Activated gamma-delta T cell treated with Interleukin-2 at 50 U/mL for 16 hours (primary cell): Measurements from ENCODE around the gene HOXD11.

Source experiments
- DNase-seq: peaks from one replicate; pipeline ENCODE4 v3.0.0-alpha.2; 2020

HOXD11 gene

DNA sequence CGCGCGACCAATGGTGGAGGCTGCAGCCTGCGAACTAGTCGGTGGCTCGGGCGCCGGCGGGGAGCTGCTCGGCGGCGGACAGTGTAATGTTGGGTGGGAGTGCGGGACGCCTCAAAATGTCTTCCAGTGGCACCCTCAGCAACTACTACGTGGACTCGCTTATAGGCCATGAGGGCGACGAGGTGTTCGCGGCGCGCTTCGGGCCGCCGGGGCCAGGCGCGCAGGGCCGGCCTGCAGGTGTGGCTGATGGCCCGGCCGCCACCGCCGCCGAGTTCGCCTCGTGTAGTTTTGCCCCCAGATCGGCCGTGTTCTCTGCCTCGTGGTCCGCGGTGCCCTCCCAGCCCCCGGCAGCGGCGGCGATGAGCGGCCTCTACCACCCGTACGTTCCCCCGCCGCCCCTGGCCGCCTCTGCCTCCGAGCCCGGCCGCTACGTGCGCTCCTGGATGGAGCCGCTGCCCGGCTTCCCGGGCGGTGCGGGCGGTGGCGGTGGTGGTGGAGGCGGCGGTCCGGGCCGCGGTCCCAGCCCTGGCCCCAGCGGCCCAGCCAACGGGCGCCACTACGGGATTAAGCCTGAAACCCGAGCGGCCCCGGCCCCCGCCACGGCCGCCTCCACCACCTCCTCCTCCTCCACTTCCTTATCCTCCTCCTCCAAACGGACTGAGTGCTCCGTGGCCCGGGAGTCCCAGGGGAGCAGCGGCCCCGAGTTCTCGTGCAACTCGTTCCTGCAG is 15.8 kb downstream of the HOXD11 start, which contains the start of gene HOXD9:
Gene HOXD9, plus strand, starts transcription at position 37 of the 728 bp plus-strand sequence. Its CDS starts 50 bp downstream, at position 87.
- no peak for DNase-seq

DNA sequence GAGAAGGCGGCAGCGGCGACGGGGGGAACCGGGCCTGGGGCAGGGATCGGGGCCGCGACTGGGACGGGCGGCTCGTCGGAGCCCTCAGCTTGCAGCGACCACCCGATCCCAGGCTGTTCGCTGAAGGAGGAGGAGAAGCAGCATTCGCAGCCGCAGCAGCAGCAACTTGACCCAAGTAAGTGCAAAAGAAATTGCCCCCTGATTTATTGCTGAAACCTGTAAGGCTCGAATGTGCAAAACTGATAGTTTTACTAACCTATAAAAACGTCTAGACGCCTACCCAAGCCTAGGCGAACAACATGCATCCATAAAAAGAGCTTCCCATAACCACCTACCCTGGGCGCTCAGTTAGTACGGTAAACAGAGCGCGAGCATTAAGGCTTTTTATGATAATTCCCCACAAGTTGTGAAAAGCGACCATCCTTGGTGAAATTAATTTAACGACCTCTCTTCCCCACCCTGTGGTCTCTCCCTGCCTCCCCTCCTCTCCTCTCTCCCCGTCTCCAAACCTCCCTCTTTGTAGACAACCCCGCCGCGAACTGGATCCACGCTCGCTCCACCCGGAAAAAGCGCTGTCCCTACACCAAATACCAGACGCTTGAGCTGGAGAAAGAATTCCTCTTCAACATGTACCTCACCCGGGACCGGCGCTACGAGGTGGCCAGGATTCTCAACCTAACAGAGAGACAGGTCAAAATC is 16.5 kb downstream of the HOXD11 start:
- DNase-seq, result no peak

DNA sequence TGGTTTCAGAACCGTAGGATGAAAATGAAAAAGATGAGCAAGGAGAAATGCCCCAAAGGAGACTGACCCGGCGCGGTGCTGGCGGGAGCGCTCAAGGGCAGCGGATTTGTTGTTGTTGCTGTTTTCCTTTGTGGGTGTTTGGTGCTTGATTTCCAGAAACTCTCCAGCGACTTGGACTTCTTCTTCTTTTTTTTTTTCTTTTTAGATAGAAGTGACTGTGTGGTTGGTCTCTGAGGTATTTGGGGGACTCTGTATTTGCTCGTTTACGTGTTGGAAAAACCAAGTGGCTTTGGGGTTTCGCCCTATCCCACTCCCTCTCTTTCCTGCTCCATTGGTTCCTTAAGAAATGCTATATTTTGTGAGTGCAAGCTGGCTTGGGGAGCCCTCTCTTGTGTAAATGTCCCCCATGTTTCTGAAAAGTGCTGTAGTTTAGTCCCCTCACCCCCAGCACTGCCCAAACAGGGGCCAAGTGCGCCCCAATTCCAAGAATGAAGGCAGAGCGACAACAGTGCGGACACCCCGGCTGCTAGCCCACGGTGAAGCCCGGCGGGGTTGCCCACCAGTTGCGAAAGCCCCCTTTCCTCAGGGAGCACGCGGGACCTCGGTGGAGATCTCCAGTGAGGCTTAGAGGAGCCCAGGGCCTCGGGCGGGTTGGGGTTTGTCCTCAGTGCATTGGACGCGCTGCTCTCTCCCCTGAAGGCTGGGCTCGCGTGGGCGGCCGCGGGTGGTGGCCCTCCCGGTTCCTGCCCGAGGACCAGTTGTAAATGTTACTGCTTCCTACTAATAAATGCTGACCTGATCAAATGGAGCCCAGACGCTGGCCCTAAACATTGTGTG is 17.2 kb downstream of the HOXD11 start:
- DNase-seq, result no peak

DNA sequence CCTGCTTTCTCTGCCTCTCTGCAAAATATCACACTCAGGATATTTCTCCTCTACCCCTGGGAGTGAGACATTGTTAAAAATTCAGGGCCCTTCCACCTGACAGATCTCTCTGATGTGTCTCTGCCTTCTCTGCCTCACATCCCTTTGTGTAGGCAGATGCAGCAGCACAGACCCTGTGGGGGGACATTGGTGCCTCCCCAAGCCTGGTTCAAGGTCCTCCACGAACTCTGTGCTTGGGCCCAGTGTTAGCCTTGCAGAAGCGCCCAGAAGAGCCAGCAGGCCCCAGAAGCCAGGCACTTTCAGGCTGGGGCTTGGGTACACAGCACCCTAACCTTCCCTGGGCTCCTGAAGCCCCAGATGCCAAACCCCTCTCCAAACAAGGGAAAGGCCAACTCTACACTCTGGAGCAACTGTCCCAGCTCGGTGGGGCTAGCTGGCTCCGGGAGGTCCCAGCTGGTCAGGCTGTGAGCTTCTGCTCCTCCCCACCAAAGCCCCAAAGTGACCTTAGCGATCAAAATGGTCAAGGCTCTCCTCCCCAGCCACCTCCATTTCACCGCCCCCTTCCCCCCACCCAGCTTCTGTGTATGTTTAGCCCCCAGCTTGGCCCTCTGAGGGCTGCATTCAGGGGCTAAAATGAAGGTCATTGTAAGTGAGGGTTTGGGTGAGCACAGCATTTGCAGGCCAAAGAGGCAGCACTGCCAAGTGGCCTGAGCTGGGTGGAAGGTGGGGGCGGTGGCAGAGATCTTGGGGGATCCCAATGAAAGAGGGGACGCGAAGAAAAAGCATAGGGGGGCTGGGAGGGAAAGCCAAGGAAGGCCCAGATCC is 18.1 kb downstream of the HOXD11 start:
- DNase-seq, result no peak

DNA sequence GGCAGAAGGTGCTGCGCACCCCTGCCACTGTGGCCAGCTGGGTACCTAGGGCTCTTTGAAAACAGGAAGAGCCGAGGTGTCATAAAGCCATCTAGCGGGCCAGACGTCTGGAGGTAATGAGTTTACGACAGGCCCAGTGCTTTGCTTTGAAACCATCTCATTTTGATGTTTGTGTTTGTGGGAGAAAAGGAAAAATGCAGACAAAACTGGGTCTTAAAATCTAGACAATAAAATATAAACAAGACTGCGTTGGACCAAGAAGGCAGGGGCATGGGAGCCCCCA is 18.6 kb downstream of the HOXD11 start:
- no peak for DNase-seq

DNA sequence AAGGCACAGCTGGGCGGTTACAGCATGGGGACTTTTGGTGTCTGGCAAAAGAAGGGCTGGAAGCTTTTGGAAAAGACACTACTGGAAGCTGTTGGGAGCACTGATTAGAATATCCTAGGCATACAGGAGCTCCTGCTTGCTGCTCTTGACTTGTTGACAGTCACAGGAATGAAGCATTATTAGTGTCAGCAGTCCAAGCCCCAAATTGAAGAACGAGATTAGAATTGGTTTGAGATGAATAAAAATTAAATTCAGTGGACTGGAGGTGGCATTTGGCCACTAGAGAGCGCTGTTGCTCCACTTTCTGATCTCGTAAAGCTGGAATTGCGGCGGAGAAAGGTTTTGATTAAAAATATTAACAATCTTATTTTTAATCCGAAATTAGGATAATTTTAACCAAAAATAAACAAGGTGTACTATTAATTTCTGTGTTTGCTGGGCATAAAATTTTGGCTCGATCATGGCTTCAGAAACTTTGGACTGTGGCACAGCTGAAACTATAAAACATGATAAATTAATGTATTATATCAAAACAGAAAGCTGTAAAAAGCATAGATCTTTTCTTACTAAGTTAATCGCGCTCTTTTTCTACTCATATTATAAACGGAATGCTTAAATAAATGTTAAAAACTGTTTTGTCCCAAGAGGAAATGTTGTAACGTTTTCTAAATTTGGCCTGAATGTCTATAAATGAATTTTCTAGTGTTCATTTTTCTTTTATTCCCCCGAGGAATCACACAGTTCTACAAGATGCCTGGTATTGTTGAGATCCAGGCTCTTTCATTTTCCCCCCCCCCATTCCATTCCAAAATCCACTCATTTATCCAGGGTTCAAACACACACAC is 20.1 kb downstream of the HOXD11 start:
- DNase-seq, result peak; percentile 66

DNA sequence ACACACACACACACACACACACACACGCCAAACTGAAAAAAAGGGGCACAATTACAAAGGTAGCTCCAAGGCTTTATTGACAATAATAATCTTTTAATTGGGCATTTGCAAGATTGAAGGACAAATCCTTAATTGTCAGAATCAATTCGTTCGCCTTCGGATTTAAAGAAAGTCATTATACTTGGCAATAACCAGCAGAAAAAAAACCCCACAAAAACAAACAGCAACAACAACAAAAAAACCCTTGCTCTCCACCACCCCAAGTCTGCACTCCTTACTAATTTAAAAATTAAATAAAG is 20.6 kb downstream of the HOXD11 start:
- DNase-seq, result no peak

DNA sequence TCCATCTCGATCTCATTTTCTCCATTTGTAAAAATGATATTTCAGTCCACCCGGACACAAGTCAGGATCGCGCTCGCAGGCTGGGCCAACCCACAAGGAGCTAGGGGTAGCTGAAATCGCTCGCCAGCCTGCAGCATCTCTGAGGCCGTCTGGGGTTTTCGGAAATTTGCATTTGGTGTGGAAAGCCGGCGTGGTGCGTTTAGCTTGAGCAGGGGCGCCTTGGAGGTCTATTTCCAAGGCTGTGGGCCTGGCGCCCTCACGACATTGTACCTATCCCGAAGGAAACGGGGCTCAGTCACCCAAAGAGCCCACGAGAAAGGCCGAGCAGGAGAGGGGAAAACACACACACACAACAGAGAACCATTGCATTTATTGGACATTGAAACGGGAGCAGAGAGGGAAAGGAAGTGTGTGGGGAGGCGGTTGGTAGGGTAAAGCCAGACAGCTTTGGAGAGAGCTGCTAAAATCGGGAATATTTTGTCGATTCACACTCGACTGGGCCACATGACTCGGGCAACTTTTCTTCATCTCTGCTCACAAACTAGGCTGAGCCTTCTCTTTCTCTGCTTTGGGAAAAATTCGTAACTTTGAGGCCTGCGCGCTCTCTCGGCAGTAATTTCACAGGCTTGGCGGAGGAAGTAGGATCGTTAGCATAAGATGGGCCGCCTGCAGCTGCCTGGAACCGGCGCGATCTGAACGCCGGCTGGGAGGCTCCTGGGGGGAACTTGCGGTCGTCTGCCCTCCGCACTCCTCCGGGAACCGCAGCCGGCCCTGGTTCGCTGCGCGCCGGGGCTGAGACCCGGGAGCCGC is 21.3 kb downstream of the HOXD11 start:
- no peak for DNase-seq

DNA sequence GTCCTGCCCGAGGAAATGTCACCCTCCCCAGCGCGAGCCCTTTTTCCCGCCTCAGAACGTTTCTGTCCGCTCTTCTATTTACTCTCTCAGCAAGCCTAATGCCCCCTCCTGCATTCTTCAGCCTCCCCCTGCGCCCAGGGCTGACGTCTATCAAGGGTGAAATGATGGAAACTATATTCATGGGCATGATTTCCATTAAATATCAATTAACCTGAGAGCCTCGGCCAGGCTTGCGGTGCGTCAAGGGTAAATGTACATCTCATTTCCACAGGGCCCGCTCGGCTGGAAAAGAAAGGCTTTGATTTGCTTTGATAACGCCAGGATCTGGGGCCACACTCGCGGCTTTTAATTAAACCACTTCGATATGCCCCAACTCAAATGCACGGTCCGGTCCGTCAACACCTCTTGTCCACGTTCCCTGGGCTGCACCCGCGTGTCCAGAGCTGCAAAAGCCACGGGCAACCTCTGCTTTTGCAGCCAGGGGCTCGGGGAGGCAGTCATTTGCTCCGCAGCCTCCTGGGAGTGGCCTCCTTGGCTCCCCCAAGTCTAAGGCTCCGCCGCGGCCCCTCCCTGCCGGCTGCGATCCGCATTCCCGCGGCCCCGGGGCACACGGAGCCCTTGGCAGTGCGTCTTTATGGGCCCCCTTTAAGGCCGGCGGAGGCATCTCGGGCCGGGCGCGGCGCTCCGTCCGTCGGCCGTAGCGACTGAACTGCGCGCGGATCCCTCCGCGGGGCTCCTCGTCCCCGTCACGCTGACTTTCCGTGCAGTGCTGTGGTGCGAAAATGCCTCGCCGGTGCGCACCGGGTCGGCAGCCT is 22.1 kb downstream of the HOXD11 start, which contains the start of gene HOXD8:
Gene HOXD8, plus strand, starts transcription at position 724 of the 815 bp plus-strand sequence. CDS start 662 bp downstream, outside the sequence.
- DNase-seq, result no peak

DNA sequence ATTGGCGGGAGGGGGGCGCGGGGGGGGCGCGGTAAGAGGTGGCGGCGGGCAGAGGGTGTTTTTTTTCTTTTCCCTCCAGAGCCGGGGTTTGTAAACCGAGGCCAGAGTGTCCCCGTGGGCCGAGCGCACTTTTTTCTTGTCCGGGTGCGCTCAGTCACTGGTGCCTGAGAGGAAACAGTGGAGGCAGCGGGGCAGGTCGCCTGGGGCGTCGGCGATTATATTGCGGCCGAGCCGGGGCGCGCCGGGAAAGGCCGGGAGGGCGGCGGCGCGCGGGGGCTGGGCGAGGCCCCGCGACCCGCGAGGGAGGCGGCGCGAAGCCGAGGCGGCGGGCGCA is 22.7 kb downstream of the HOXD11 start:
- no peak for DNase-seq

DNA sequence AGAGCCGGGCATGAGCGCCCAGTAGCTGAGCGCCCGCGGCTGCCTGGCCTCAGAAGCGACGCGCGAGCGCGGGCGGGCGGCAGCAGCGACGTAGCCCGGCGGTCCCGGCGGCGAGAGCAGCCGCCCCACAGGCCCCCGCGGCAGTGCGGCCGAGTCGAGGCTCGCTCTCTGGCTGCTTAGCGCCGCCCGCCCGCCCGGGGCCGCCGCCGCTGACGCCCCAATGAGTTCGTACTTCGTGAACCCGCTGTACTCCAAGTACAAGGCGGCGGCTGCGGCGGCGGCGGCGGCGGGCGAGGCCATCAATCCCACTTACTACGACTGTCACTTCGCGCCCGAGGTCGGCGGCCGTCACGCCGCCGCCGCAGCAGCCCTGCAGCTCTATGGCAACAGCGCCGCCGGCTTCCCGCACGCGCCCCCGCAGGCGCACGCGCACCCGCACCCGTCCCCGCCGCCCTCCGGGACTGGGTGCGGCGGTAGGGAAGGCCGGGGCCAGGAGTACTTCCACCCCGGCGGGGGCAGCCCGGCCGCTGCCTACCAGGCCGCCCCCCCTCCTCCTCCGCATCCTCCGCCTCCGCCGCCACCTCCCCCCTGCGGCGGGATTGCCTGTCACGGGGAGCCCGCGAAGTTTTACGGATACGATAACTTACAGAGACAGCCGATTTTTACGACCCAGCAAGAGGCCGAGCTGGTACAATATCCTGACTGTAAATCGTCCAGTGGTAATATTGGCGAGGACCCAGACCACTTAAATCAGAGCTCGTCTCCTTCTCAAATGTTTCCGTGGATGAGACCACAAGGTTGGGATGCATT is 23.3 kb downstream of the HOXD11 start:
- DNase-seq, result no peak

DNA sequence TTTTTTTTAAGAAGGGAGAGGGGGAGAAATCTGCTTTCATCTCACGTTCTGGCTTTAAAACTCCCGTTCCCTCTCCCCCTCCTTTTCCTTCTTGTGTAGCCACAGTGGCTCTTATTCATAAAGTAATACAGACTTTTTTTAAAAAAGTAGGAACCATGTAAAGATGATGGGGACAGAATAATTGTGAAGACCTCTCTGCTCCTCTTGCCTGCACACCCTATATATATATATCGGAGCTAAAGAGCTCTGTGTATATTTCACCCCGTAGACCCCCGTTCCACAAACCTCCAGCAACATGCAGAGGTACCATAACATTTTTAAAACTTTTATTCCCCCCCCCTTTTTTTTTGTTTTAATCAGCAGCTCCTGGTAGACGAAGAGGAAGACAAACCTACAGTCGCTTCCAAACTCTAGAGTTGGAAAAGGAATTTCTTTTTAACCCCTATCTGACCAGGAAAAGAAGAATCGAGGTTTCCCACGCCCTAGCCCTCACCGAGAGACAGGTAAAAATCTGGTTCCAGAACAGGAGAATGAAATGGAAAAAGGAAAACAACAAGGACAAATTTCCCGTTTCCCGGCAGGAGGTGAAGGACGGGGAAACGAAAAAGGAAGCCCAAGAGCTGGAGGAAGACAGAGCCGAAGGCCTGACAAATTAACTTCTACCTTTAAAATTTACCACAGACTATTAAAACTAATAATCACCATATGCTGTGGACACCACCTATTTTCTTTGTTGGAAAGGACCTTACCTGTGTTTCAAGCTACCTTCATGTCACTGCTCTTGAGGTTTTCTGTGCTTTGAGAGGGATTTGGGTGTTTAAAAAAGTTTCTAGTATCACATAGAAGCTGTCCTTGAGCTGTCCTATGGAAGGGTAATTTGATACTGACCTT is 24.1 kb downstream of the HOXD11 start:
- DNase-seq, result no peak

DNA sequence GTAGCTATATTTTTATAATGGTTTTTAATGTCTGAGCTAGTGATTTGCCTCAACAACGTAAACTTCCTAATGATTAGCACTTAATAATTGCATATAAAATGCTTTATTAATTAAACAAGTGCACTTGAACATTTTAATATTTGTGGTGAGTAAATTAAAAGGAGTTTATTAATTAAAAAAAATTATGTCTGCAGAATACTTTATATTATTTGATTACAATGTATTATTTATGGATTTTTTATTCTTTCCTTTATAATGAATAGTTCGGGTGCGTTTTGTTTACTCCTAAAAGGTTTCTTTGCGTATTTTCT is 24.7 kb downstream of the HOXD11 start:
- no peak for DNase-seq

DNA sequence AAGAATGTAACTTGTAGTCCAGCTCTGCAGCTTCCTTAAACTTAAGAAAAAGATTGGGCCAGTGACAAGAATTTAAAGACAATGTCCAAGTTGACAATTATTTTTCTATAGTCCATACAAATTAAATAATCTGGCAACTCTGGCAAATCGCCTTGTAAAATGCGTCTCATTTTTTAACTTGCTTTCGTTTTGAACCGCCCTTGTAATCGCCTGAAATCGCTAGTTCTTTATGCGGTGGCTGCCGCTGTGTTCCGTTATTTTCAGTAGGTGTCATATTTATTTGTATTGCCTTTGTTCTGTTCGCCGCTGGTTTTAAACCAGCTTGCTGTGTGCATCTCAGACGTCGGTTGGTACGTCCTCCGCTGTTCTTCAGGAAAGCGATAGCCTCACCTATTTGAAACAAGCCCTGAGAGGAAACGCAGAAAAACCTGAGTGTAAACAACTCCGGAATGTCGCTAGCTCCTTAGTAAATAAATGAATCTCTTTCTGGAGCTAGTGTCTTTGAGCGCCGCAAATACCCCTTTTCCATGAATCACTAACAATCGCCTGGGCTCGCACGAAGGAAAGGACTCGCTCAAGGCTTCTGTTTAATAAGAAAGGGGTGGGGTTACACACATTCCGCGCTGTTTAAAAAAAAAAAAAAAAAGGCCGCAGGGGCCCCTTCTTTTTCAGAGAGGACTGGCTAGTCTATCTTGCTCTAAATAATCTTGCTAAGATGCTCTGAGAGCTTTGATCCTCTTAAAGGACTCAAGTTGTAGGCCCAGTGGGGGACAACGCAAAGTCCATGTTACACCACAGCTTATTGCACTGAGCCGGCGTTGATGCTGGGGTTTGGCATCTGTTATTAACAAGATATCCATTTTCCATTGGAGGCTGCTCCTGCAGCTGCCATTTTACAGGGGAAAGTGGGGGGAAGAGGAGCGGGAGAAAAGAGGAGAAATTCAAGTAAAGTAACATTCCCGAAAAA is 25.4 kb downstream of the HOXD11 start:
- no peak for DNase-seq

DNA sequence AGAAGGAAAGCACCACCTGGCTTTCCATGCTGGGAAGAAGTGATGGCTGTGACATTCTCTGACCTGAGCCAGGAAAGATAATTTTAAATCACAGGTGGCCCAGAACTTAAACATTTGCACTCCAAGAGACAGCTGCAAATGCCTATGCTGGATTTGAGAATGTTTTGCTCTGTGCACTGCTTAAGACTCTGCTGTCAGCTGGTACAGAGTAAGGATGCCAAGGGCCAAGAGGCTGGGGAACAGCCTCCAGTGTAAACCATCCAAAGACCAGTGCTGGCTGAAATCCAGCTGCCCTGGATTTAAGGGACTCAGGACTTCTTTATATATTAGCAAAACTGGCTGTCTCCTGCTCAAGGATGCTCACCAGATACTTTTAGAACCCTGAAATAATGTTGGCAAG is 26.3 kb downstream of the HOXD11 start:
- no peak for DNase-seq

DNA sequence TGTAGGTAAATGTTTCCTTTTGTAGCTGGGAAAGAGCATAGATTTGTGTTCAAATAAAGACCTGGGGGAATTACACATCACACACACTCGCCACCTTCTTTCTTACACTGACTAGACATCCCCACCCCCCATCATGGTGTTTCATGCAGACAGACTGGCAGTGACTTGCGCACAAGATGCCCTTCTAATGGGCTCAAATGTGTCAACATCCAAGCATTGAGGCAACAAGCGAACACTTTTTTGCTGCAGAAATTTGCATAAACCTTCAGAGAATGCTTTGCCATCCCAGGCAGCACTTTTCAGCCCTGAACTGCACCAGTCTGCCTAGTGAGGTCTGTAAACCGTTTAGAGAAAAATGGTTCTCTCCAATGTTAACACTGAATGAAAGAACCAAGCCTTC is 27.0 kb downstream of the HOXD11 start:
- no peak for DNase-seq

DNA sequence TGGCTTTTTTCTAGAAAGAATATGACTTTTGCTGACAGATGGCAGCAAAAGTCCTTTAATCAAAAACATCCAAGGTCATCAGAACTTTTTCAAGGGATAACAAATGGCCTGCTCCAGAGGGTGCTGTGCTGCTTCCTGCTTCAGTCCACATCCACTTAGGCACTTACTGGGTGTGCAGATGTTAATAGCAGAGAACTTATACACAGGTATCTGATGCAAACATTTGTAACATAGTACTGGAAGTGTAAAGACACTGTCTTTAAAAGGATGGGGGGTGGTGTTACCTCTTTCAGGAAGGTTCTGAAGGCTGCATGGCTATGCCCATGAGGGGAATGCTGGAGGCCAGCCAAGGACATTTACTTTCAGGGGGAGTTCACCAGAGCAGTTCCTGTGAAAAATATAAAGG is 28.0 kb downstream of the HOXD11 start:
- no peak for DNase-seq
